Smooth muscle cell of the brain vasculature (primary cell): Measurements from ENCODE around the gene PIM2.
"Not testable (repeated sequence)": the region's sequence is repeated elsewhere in the genome, so short reads cannot be mapped to it uniquely, and the experiment has no call there.

Source experiments
- DNase-seq: peaks from one replicate; pipeline ENCODE4 v3.0.0-alpha.2; 2012; ENCODE audit warnings: low read depth, low spot score

Gene PIM2

GRCh38 chrX:48872017-48872416, 46.8 kb downstream of the PIM2 start:
- not testable (repeated sequence) for DNase-seq

GRCh38 chrX:48864210-48864609, 54.6 kb downstream of the PIM2 start:
- no peak for DNase-seq
